ENCODE data around the gene PSMC5.

DNA sequence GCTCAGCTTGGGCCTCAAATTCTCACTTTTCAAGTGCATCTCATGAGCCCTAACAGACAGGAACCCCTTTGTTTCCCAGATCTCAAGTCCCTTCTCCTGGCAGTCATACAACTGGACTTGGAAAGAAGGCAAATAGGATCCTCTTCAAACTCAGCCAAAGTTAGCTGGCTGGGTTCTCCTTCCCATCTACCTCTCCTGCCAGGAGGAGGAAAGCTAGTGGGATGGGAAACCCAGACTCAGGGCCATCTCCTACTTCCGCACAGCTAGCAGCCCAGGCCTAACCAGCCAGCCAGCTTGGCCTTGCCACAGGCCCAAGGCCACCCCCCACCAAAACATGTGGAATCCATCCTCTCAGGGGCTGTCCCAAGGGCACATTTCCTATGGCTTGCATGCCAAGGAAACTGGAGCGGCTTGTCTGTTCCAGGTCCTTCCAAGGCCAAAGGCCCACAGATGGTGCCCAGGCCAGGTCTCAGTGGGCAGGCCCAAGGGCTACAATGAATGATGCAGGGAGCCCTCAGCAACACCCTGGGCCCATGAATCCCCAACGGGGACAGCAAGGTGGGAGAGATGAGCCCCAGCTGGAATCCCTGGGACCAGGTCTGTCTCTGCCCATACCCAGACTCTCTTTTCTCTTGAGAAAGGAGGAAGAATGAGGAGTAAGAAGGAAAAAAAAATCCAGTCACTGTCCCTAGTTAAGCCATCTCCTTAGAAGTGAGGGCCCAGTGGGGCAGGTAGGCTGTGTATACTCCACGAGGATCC, 13.5 kb downstream of the PSMC5 start:
- TF ChIP-seq, protein P1, sequence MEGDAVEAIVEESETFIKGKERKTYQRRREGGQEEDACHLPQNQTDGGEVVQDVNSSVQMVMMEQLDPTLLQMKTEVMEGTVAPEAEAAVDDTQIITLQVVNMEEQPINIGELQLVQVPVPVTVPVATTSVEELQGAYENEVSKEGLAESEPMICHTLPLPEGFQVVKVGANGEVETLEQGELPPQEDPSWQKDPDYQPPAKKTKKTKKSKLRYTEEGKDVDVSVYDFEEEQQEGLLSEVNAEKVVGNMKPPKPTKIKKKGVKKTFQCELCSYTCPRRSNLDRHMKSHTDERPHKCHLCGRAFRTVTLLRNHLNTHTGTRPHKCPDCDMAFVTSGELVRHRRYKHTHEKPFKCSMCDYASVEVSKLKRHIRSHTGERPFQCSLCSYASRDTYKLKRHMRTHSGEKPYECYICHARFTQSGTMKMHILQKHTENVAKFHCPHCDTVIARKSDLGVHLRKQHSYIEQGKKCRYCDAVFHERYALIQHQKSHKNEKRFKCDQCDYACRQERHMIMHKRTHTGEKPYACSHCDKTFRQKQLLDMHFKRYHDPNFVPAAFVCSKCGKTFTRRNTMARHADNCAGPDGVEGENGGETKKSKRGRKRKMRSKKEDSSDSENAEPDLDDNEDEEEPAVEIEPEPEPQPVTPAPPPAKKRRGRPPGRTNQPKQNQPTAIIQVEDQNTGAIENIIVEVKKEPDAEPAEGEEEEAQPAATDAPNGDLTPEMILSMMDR (IDR thresholded peaks at IDR 0.05), result no peak
- no peak for TF ChIP-seq POLR2A (IDR thresholded peaks at IDR 0.05)
- TF ChIP-seq EP300 (IDR thresholded peaks at IDR 0.05), result no peak

Data from sigmoid colon (tissue), 4 donors.